NB4 (cell line): ENCODE measurements around the gene EIF1AD.

Source experiments
- MYC ChIP-seq: IDR thresholded peaks from 2 replicates; pipeline ENCODE4 v1.6.1; 2011; ENCODE audit warnings: low read depth, low read length
- POLR2A ChIP-seq: IDR thresholded peaks from 2 replicates; pipeline ENCODE4 v1.6.1; 2011; ENCODE audit warnings: mild to moderate bottlenecking; ENCODE audit not compliant: insufficient read length; ENCODE audit errors: extremely low read depth
- TF ChIP-seq, protein P1 (sequence below): IDR thresholded peaks from one replicate; pipeline ENCODE4 v1.5.1; 2012; ENCODE audit warnings: low read depth, low read length
- TF ChIP-seq, protein P2 (sequence below): IDR thresholded peaks from 2 replicates; pipeline ENCODE4 v1.6.1; 2011; ENCODE audit warnings: low read depth, low read length

DNA sequence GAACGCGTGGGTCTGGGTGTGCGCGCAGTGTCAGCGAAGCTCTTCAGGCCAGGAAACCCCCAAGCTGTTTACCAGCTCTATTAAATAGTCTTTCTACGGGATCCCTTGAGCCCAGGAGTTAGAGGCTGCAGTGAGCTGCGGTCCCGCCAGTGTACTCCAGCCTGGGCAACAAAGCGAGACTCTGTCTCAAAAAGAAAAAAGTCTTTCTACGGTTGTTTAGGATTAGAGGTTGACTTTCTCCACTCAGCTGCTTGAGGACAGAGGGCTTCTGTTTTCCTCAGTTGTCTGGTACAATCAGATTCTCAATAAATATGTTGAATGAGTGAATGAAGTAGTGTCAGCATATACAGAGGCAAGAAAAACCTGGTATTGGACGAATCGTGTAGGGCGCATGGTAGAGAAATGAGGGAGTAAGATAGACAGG is 39.8 kb downstream of the EIF1AD start:
- TF ChIP-seq, protein P1, sequence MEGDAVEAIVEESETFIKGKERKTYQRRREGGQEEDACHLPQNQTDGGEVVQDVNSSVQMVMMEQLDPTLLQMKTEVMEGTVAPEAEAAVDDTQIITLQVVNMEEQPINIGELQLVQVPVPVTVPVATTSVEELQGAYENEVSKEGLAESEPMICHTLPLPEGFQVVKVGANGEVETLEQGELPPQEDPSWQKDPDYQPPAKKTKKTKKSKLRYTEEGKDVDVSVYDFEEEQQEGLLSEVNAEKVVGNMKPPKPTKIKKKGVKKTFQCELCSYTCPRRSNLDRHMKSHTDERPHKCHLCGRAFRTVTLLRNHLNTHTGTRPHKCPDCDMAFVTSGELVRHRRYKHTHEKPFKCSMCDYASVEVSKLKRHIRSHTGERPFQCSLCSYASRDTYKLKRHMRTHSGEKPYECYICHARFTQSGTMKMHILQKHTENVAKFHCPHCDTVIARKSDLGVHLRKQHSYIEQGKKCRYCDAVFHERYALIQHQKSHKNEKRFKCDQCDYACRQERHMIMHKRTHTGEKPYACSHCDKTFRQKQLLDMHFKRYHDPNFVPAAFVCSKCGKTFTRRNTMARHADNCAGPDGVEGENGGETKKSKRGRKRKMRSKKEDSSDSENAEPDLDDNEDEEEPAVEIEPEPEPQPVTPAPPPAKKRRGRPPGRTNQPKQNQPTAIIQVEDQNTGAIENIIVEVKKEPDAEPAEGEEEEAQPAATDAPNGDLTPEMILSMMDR, result no peak
- TF ChIP-seq, protein P2, sequence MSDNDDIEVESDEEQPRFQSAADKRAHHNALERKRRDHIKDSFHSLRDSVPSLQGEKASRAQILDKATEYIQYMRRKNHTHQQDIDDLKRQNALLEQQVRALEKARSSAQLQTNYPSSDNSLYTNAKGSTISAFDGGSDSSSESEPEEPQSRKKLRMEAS, result no peak
- TF ChIP-seq POLR2A (no peak), MYC (no peak)
